ENCODE results near the gene PLEKHS1. TPM values are rescaled to one million over a fixed set of nuclear protein-coding genes. Genes with fewer than 3 reads are reported as not detected.

Gene PLEKHS1
- total RNA-seq, 1 experiment from 2014 or later: not detected

DNA sequence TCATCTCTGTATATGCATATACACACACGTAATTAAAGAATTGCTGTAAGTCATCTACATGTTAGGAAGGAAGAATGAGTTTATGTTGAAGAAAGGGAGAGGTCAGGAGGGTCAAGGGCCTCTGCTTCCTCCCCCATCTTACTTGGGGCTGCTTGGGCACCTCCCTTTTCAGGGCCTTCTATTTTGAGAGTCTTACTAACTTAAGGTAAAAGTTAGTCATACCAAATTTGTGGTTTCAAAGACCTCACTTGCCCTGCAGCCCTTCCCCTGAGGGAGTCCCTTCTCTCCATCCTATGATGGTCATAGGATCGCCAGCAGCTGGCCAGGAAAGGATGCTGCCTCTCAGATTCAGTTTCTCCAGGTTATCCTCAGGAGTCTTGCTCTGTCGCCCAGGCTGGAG is 2.6 kb downstream of the PLEKHS1 start:
- Histone ChIP-seq H3K4me2 (ENCODE audit: low read length) (no peak overlapping the region), H3K4me1 (ENCODE audit: control insufficient read depth in 1 of 2, insufficient read depth in 2 of 2, low read length in 2 of 2) (no peaks in the 10 kb centered on the region), H3K9me2 (ENCODE audit: insufficient read depth) (no peaks in the 10 kb centered on the region), H2AFZ (ENCODE audit: low read depth, low read length, poor library complexity, severe bottlenecking) (no peak overlapping the region), H4K20me1 (ENCODE audit: insufficient read depth) (no peaks in the 10 kb centered on the region), H3K4me3 (replicated peaks in 1 of 2; ENCODE audit: low read depth in 1 of 2, low read length in 2 of 2) (no peak overlapping the region), H3K79me2 (ENCODE audit: insufficient read depth, low read length) (no peaks in the 10 kb centered on the region), H3K36me3 (ENCODE audit: control insufficient read depth in 1 of 2, insufficient read depth in 2 of 2, low read length in 2 of 2) (no peaks in the 10 kb centered on the region), H3K9me3 (ENCODE audit: control insufficient read depth in 1 of 2, insufficient read depth in 1 of 2, low read depth in 1 of 2, low read length in 2 of 2) (no peaks in the 10 kb centered on the region), H3K9ac (ENCODE audit: low read length) (no peak overlapping the region), H3K27me3 (ENCODE audit: insufficient read depth, low read length) (no peaks in the 10 kb centered on the region), H3K27ac (ENCODE audit: low read depth, low read length) (no peak overlapping the region)
- ATAC-seq (no peak), DNase-seq (ENCODE audit: low read depth, low spot score) (no peak)
- TF ChIP-seq ELF1 (IDR thresholded peaks at IDR 0.05; ENCODE audit: borderline replicate concordance, low read depth) (no peak), SRF (IDR thresholded peaks at IDR 0.05; ENCODE audit: low read depth) (no peak), SP1 (IDR thresholded peaks at IDR 0.05; ENCODE audit: low read depth) (no peak), CBX3 (IDR thresholded peaks at IDR 0.05; ENCODE audit: low read depth) (no peak), TCF7L2 (IDR thresholded peaks at IDR 0.05; ENCODE audit: borderline replicate concordance, extremely low read depth, insufficient read depth, insufficient read length) (no peak), EZH2 (IDR thresholded peaks at IDR 0.05) (no peak), POLR2A (IDR thresholded peaks at IDR 0.05; ENCODE audit: borderline replicate concordance, extremely low read depth, insufficient read depth, insufficient read length) (no peak), ZNF274 (IDR thresholded peaks at IDR 0.05; ENCODE audit: low read depth, low read length) (no peak), EZH2phosphoT487 (IDR thresholded peaks at IDR 0.05; ENCODE audit: borderline replicate concordance) (no peak), FOSL1 (IDR thresholded peaks at IDR 0.05; ENCODE audit: low read depth) (no peak), POLR2AphosphoS5 (IDR thresholded peaks at IDR 0.05; ENCODE audit: low read depth, low read length) (no peak)
- TF ChIP-seq, protein P1, sequence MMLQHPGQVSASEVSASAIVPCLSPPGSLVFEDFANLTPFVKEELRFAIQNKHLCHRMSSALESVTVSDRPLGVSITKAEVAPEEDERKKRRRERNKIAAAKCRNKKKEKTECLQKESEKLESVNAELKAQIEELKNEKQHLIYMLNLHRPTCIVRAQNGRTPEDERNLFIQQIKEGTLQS (IDR thresholded peaks at IDR 0.05): no peak
- TF ChIP-seq, protein P2, sequence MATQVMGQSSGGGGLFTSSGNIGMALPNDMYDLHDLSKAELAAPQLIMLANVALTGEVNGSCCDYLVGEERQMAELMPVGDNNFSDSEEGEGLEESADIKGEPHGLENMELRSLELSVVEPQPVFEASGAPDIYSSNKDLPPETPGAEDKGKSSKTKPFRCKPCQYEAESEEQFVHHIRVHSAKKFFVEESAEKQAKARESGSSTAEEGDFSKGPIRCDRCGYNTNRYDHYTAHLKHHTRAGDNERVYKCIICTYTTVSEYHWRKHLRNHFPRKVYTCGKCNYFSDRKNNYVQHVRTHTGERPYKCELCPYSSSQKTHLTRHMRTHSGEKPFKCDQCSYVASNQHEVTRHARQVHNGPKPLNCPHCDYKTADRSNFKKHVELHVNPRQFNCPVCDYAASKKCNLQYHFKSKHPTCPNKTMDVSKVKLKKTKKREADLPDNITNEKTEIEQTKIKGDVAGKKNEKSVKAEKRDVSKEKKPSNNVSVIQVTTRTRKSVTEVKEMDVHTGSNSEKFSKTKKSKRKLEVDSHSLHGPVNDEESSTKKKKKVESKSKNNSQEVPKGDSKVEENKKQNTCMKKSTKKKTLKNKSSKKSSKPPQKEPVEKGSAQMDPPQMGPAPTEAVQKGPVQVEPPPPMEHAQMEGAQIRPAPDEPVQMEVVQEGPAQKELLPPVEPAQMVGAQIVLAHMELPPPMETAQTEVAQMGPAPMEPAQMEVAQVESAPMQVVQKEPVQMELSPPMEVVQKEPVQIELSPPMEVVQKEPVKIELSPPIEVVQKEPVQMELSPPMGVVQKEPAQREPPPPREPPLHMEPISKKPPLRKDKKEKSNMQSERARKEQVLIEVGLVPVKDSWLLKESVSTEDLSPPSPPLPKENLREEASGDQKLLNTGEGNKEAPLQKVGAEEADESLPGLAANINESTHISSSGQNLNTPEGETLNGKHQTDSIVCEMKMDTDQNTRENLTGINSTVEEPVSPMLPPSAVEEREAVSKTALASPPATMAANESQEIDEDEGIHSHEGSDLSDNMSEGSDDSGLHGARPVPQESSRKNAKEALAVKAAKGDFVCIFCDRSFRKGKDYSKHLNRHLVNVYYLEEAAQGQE (IDR thresholded peaks at IDR 0.05; ENCODE audit: low read depth): no peak
- TF ChIP-seq, protein P3, sequence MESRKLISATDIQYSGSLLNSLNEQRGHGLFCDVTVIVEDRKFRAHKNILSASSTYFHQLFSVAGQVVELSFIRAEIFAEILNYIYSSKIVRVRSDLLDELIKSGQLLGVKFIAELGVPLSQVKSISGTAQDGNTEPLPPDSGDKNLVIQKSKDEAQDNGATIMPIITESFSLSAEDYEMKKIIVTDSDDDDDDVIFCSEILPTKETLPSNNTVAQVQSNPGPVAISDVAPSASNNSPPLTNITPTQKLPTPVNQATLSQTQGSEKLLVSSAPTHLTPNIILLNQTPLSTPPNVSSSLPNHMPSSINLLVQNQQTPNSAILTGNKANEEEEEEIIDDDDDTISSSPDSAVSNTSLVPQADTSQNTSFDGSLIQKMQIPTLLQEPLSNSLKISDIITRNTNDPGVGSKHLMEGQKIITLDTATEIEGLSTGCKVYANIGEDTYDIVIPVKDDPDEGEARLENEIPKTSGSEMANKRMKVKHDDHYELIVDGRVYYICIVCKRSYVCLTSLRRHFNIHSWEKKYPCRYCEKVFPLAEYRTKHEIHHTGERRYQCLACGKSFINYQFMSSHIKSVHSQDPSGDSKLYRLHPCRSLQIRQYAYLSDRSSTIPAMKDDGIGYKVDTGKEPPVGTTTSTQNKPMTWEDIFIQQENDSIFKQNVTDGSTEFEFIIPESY (IDR thresholded peaks at IDR 0.05; ENCODE audit: extremely low read depth, insufficient replicate concordance, low read length): no peak
- TF ChIP-seq, protein P4, sequence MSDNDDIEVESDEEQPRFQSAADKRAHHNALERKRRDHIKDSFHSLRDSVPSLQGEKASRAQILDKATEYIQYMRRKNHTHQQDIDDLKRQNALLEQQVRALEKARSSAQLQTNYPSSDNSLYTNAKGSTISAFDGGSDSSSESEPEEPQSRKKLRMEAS (IDR thresholded peaks at IDR 0.05): no peak
- CTCF ChIA-PET: no interaction called here
- POLR2A ChIA-PET: no interaction called here
- RAD21 ChIA-PET (ENCODE audit: low non-redundant PET in 1 of 2, low total read pairs in 2 of 2, uncharacterized antibody in 2 of 2, unreplicated experiment in 2 of 2): no interaction called here
- no TSS peak for BruUV-seq (replicated peaks)
- intact Hi-C loops (cut with micrococcal nuclease): no loop called here

Data from HCT116 (cell line).